Fibroblast of skin of right biceps (primary cell): ENCODE results near the gene ZNF366.
A peak's percentile ranks its signal among the peaks of the same experiment; 100 is the strongest.

Experiments
- DNase-seq: peaks from one replicate; pipeline ENCODE4 v3.0.0-alpha.2; 2013

Gene ZNF366

GRCh38 chr5:72463449-72464052 lies 43.7 kb downstream of the ZNF366 start:
- DNase-seq: no peak

- DNase-seq: no peak
Measured at GRCh38 chr5:72460413-72460812, 46.8 kb downstream of the ZNF366 start.

- no peak for DNase-seq
Measured at GRCh38 chr5:72459913-72460312, 47.3 kb downstream of the ZNF366 start.

GRCh38 chr5:72459089-72459661 lies 48.0 kb downstream of the ZNF366 start:
- DNase-seq: no peak

- no peak for DNase-seq
Measured at GRCh38 chr5:72458407-72458806, 48.8 kb downstream of the ZNF366 start.

GRCh38 chr5:72457491-72457890 lies 49.7 kb downstream of the ZNF366 start:
- DNase-seq: no peak

- no peak for DNase-seq
Measured at GRCh38 chr5:72456391-72457074, 50.7 kb downstream of the ZNF366 start.

GRCh38 chr5:72455476-72455875 lies 51.7 kb downstream of the ZNF366 start:
- no peak for DNase-seq

- no peak for DNase-seq
Measured at GRCh38 chr5:72454996-72455395, 52.2 kb downstream of the ZNF366 start.

- DNase-seq: no peak
Measured at GRCh38 chr5:72453246-72453775, 53.9 kb downstream of the ZNF366 start.

GRCh38 chr5:72452515-72453245 lies 54.5 kb downstream of the ZNF366 start:
- peak; percentile 79 for DNase-seq

GRCh38 chr5:72451741-72452505 lies 55.3 kb downstream of the ZNF366 start:
- peak; percentile 92 for DNase-seq

- no peak for DNase-seq
Measured at GRCh38 chr5:72448368-72448767, 58.8 kb downstream of the ZNF366 start.

GRCh38 chr5:72447751-72448150 lies 59.5 kb downstream of the ZNF366 start:
- DNase-seq: no peak

- no peak for DNase-seq
Measured at GRCh38 chr5:72445969-72446368, 61.2 kb downstream of the ZNF366 start.

GRCh38 chr5:72443883-72444282 lies 63.3 kb downstream of the ZNF366 start:
- no peak for DNase-seq

- peak; percentile 95 for DNase-seq
Measured at GRCh38 chr5:72441862-72442540, 65.2 kb downstream of the ZNF366 start.

- peak; percentile 14 for DNase-seq
Measured at GRCh38 chr5:72441094-72441723, 66.0 kb downstream of the ZNF366 start.

GRCh38 chr5:72440207-72440638 lies 67.0 kb downstream of the ZNF366 start:
- DNase-seq: no peak

- no peak for DNase-seq
Measured at GRCh38 chr5:72439192-72439591, 68.0 kb downstream of the ZNF366 start.

GRCh38 chr5:72438141-72438540 lies 69.1 kb downstream of the ZNF366 start:
- no peak for DNase-seq
